H4 (cell line): ENCODE data around the gene ZBED3. TPM values are rescaled to one million over a fixed set of nuclear protein-coding genes. Genes with fewer than 3 reads are reported as not detected.

Experiments used
- total RNA-seq: library from RNA; depleted of rRNA; stranded (reverse); fragments of >200 nt; shearing (Covaris generic); gene quantifications from 2 replicates; pipeline ENCODE4 v1.2.3, GENCODE V29; 2014; rRNA removed

Gene ZBED3
- total RNA-seq, 1 experiment from 2014 or later, result 1.3 TPM

Other genes starting within 250 kb of the ZBED3 start
- gene S100Z, start 237.3 kb downstream of the ZBED3 start, total RNA-seq, result 0.23 TPM in 1 of 2 replicates, not detected in the other
- not detected in 2 replicates for gene CRHBP, start 134.2 kb downstream of the ZBED3 start, total RNA-seq
- gene AGGF1, start 56.9 kb downstream of the ZBED3 start, total RNA-seq, result 16.7 and 22.4 TPM in 2 replicates
- gene PDE8B, start 123.4 kb upstream of the ZBED3 start, total RNA-seq, result 0.19 TPM in 1 of 2 replicates, not detected in the other